ENCODE data around the gene ASAP3.
"Not testable (repeated sequence)": the region's sequence is repeated elsewhere in the genome, so short reads cannot be mapped to it uniquely, and the experiment has no call there.

Gene ASAP3

DNA sequence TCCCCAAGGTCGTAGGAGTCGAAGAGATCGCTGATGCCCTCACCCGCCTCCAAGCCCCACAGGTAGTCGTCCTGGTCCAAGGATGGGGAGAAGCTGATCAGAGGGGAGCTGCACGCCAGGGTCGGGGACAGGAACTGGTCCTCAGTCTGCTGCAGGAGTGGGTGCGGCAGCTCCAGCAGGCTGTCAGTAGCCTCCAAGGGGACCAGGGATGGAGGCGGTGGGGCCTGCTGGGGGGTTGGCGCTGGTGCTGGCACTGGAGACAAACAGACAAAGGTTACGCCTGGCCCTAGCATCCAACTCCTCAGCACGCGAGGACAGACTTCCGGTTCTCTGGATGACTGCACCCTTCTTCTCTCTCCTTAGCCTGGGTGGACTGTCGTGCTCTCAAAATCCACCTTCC is 25.9 kb upstream of the ASAP3 start:
- H2BK120ac ChIP-seq (ENCODE audit: low read depth, low read length): no peak overlapping the region
- no peaks in the 10 kb centered on the region for H3K79me1 ChIP-seq (ENCODE audit: low read depth, low read length)
- H2AK5ac ChIP-seq (ENCODE audit: low read depth, low read length): peak overlapping the region; percentile 56
- H3K23ac ChIP-seq (ENCODE audit: low read depth, low read length, poor library complexity): no peak overlapping the region
- no peak overlapping the region for H4K8ac ChIP-seq (ENCODE audit: low read depth, low read length)
- H3K9ac ChIP-seq (ENCODE audit: low read depth, low read length, poor library complexity): peak overlapping the region; percentile 12
- peak overlapping the region; percentile 13 for H2BK5ac ChIP-seq (ENCODE audit: low read length)
- WGBS, 2 donors (ENCODE audit: extremely low coverage in 2 of 2, insufficient read length in 2 of 2, insufficient replicate concordance in 1 of 2): no CpG with 5 or more reads among the region's 15 CpGs
- H3K4ac ChIP-seq (ENCODE audit: low read length): no peak overlapping the region
- H3K27me3 ChIP-seq (ENCODE audit: control insufficient read depth in 3 of 3, insufficient read depth in 3 of 3, low read depth in 1 of 3, low read length in 3 of 3): no peaks in the 10 kb centered on the region
- no peak overlapping the region for H3K14ac ChIP-seq (ENCODE audit: low read length)
- H2BK15ac ChIP-seq (ENCODE audit: low read length): no peak overlapping the region
- no peaks in the 10 kb centered on the region for H3K9me3 ChIP-seq (replicated peaks in 1 of 2; ENCODE audit: control insufficient read depth in 2 of 2, insufficient read depth in 1 of 2, low read depth in 1 of 2, low read length in 2 of 2)
- no peak overlapping the region for H3K18ac ChIP-seq (ENCODE audit: low read length)
- H3K4me3 ChIP-seq (ENCODE audit: low read length in 2 of 2): no peak overlapping the region
- no peak for DNase-seq (ENCODE audit: low spot score)
- no peak overlapping the region for H3K4me2 ChIP-seq (ENCODE audit: insufficient read depth, low read length, poor library complexity, severe bottlenecking)
- no peak overlapping the region for H4K91ac ChIP-seq (ENCODE audit: low read depth, low read length, poor library complexity)
- no peak overlapping the region for H2BK12ac ChIP-seq (ENCODE audit: low read length)
- H3K27ac ChIP-seq (replicated peaks; ENCODE audit: low read length): no peak overlapping the region
- H3K36me3 ChIP-seq (replicated peaks in 1 of 2; ENCODE audit: control insufficient read depth in 2 of 2, insufficient read depth in 2 of 2, low read length in 2 of 2): peaks cover 22 to 95% of the 10 kb centered on the region in 2 donors
- H3K4me1 ChIP-seq (ENCODE audit: control insufficient read depth in 2 of 2, insufficient read depth in 1 of 2, low read depth in 1 of 2, low read length in 2 of 2): peaks cover 2% of the 10 kb centered on the region in 2 donors
- H2AFZ ChIP-seq (ENCODE audit: low read length): no peak overlapping the region

DNA sequence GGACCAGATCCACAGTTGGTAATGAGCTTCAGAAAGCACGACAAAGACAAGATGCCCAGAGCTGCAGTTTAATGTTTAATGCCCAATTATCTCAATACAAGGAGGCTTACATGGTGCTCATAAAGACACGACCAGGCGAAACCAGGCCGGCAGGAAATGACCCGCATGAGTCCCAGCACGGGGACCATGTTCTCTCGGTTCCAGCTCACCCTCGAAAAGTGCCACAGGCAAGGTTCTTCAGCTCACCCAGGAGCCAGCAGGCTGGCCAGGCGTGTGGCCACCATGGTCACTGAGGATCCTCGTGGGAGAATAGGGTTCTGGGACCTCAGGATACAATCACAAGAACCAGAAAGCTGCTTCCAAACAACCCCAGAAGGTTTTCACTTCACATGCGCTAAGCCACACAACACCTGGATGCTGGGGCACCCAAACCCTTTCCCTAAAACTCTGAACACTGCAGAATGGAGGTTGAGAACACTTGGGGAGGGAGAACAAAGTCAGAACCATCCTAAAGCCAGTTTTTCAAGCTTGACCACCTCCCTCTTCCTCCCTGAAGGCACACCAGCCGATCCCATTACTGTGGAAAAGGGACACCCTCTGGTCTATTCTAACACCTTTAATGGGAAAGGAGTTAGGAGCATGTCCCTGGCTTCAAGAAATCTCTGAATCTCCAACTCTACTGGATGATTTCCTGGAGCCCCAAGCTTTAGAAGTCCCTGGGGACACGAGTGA is 22.6 kb upstream of the ASAP3 start:
- Histone ChIP-seq H3K79me1 (ENCODE audit: low read depth, low read length) (no peaks in the 10 kb centered on the region), H2BK15ac (ENCODE audit: low read length) (no peak overlapping the region), H3K4me2 (ENCODE audit: insufficient read depth, low read length, poor library complexity, severe bottlenecking) (no peak overlapping the region), H3K4me1 (ENCODE audit: control insufficient read depth in 2 of 2, insufficient read depth in 1 of 2, low read depth in 1 of 2, low read length in 2 of 2) (peaks cover 3 to 4% of the 10 kb centered on the region in 2 donors), H3K4ac (ENCODE audit: low read length) (no peak overlapping the region), H3K36me3 (replicated peaks in 1 of 2; ENCODE audit: control insufficient read depth in 2 of 2, insufficient read depth in 2 of 2, low read length in 2 of 2) (peaks cover 12 to 63% of the 10 kb centered on the region in 2 donors), H3K4me3 (ENCODE audit: low read length in 2 of 2) (no peak overlapping the region), H3K9ac (ENCODE audit: low read depth, low read length, poor library complexity) (no peak overlapping the region), H3K9me3 (replicated peaks in 1 of 2; ENCODE audit: control insufficient read depth in 2 of 2, insufficient read depth in 1 of 2, low read depth in 1 of 2, low read length in 2 of 2) (no peaks in the 10 kb centered on the region), H4K8ac (ENCODE audit: low read depth, low read length) (no peak overlapping the region), H2BK12ac (ENCODE audit: low read length) (no peak overlapping the region), H3K27me3 (ENCODE audit: control insufficient read depth in 3 of 3, insufficient read depth in 3 of 3, low read depth in 1 of 3, low read length in 3 of 3) (no peaks in the 10 kb centered on the region), H2BK5ac (ENCODE audit: low read length) (no peak overlapping the region), H2BK120ac (ENCODE audit: low read depth, low read length) (no peak overlapping the region), H3K14ac (ENCODE audit: low read length) (no peak overlapping the region), H2AK5ac (ENCODE audit: low read depth, low read length) (no peak overlapping the region), H3K27ac (replicated peaks; ENCODE audit: low read length) (no peak overlapping the region), H4K91ac (ENCODE audit: low read depth, low read length, poor library complexity) (no peak overlapping the region), H3K23ac (ENCODE audit: low read depth, low read length, poor library complexity) (no peak overlapping the region), H2AFZ (ENCODE audit: low read length) (no peak overlapping the region), H3K18ac (ENCODE audit: low read length) (no peak overlapping the region)
- no peak for DNase-seq (ENCODE audit: low spot score)
- WGBS, 2 donors (ENCODE audit: extremely low coverage in 2 of 2, insufficient read length in 2 of 2, insufficient replicate concordance in 1 of 2): no CpG with 5 or more reads among the region's 13 CpGs

DNA sequence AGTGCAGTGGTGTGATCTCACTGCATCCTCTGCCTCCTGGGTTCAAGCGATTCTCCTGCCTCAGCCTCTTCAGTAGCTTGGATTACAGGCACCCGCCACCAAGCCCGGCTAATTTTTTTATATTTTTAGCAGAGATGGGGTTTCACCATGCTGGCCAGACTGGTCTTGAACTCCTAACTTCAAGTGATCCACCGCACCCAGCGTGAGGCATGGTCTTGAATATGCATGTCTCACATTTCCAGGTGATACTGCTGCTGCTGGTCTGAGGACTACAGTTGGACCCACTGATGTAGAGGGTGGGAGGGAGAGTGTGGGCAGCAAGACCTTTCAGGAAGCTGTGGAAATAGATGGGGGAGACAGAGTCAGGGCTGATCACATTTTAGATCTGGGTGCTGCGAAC is 21.9 kb upstream of the ASAP3 start:
- peaks cover 12 to 56% of the 10 kb centered on the region in 2 donors for H3K36me3 ChIP-seq (replicated peaks in 1 of 2; ENCODE audit: control insufficient read depth in 2 of 2, insufficient read depth in 2 of 2, low read length in 2 of 2)
- DNase-seq (ENCODE audit: low spot score): no peak
- H2BK120ac ChIP-seq (ENCODE audit: low read depth, low read length): no peak overlapping the region
- H3K9ac ChIP-seq (ENCODE audit: low read depth, low read length, poor library complexity): no peak overlapping the region
- H4K91ac ChIP-seq (ENCODE audit: low read depth, low read length, poor library complexity): no peak overlapping the region
- H3K27me3 ChIP-seq (ENCODE audit: control insufficient read depth in 3 of 3, insufficient read depth in 3 of 3, low read depth in 1 of 3, low read length in 3 of 3): no peaks in the 10 kb centered on the region
- no peak overlapping the region for H2BK5ac ChIP-seq (ENCODE audit: low read length)
- H2BK15ac ChIP-seq (ENCODE audit: low read length): no peak overlapping the region
- no peak overlapping the region for H4K8ac ChIP-seq (ENCODE audit: low read depth, low read length)
- no peaks in the 10 kb centered on the region for H3K79me1 ChIP-seq (ENCODE audit: low read depth, low read length)
- H3K4ac ChIP-seq (ENCODE audit: low read length): no peak overlapping the region
- no peak overlapping the region for H3K4me3 ChIP-seq (ENCODE audit: low read length in 2 of 2)
- no peak overlapping the region for H2AK5ac ChIP-seq (ENCODE audit: low read depth, low read length)
- no peak overlapping the region for H2BK12ac ChIP-seq (ENCODE audit: low read length)
- no peak overlapping the region for H3K14ac ChIP-seq (ENCODE audit: low read length)
- no peak overlapping the region for H3K18ac ChIP-seq (ENCODE audit: low read length)
- H3K4me1 ChIP-seq (ENCODE audit: control insufficient read depth in 2 of 2, insufficient read depth in 1 of 2, low read depth in 1 of 2, low read length in 2 of 2): peaks cover 3 to 4% of the 10 kb centered on the region in 2 donors
- H3K27ac ChIP-seq (replicated peaks; ENCODE audit: low read length): no peak overlapping the region
- H3K23ac ChIP-seq (ENCODE audit: low read depth, low read length, poor library complexity): no peak overlapping the region
- no peak overlapping the region for H2AFZ ChIP-seq (ENCODE audit: low read length)
- no peak overlapping the region for H3K4me2 ChIP-seq (ENCODE audit: insufficient read depth, low read length, poor library complexity, severe bottlenecking)
- no peaks in the 10 kb centered on the region for H3K9me3 ChIP-seq (replicated peaks in 1 of 2; ENCODE audit: control insufficient read depth in 2 of 2, insufficient read depth in 1 of 2, low read depth in 1 of 2, low read length in 2 of 2)
- WGBS, 2 donors (ENCODE audit: extremely low coverage in 2 of 2, insufficient read length in 2 of 2, insufficient replicate concordance in 1 of 2): no CpG with 5 or more reads among the region's 6 CpGs

DNA sequence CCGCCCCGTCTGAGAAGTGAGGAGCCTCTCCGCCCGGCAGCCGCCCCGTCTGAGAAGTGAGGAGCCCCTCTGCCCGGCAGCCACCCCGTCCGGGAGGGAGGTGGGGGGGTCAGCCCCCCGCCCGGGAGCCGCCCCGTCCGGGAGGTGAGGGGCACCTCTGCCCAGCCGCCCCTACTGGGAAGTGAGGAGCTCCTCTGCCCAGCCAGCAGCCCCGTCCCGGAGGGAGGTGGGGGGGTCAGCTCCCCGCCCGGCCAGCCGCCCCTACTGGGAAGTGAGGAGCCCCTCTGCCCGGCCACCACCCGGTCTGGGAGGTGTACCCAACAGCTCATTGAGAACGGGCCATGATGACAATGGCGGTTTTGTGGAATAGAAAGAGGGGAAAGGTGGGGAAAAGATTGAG is 20.2 kb upstream of the ASAP3 start:
- not testable (repeated sequence) for H4K91ac ChIP-seq (ENCODE audit: low read depth, low read length, poor library complexity); H3K9me3 ChIP-seq (replicated peaks in 1 of 2; ENCODE audit: control insufficient read depth in 2 of 2, insufficient read depth in 1 of 2, low read depth in 1 of 2, low read length in 2 of 2)

More for the DNA sequence above, 20.2 kb upstream of the ASAP3 start:
- not testable (repeated sequence) for H3K27ac ChIP-seq (replicated peaks; ENCODE audit: low read length); H3K9ac ChIP-seq (ENCODE audit: low read depth, low read length, poor library complexity); H2BK12ac ChIP-seq (ENCODE audit: low read length); DNase-seq (ENCODE audit: low spot score); H3K4me2 ChIP-seq (ENCODE audit: insufficient read depth, low read length, poor library complexity, severe bottlenecking); H2BK5ac ChIP-seq (ENCODE audit: low read length); H3K4me1 ChIP-seq (ENCODE audit: control insufficient read depth in 2 of 2, insufficient read depth in 1 of 2, low read depth in 1 of 2, low read length in 2 of 2); H2AK5ac ChIP-seq (ENCODE audit: low read depth, low read length); H3K23ac ChIP-seq (ENCODE audit: low read depth, low read length, poor library complexity); H2BK120ac ChIP-seq (ENCODE audit: low read depth, low read length); H3K18ac ChIP-seq (ENCODE audit: low read length); H3K27me3 ChIP-seq (ENCODE audit: control insufficient read depth in 3 of 3, insufficient read depth in 3 of 3, low read depth in 1 of 3, low read length in 3 of 3); H4K8ac ChIP-seq (ENCODE audit: low read depth, low read length); H3K4ac ChIP-seq (ENCODE audit: low read length); H3K4me3 ChIP-seq (ENCODE audit: low read length in 2 of 2); H2BK15ac ChIP-seq (ENCODE audit: low read length); H3K14ac ChIP-seq (ENCODE audit: low read length); H3K79me1 ChIP-seq (ENCODE audit: low read depth, low read length); H2AFZ ChIP-seq (ENCODE audit: low read length)
- peaks cover 4 to 39% of the 10 kb centered on the region in 2 donors for H3K36me3 ChIP-seq (replicated peaks in 1 of 2; ENCODE audit: control insufficient read depth in 2 of 2, insufficient read depth in 2 of 2, low read length in 2 of 2)
- WGBS, 2 donors (ENCODE audit: extremely low coverage in 2 of 2, insufficient read length in 2 of 2, insufficient replicate concordance in 1 of 2): no CpG with 5 or more reads among the region's 24 CpGs
